CD4-positive, alpha-beta T cell (primary cell): ENCODE data around the gene PHLDA2. TPM values are rescaled to one million over a fixed set of nuclear protein-coding genes. Genes with fewer than 3 reads are reported as not detected.

Source experiments
- ATAC-seq: fragments of 200-7000 bp; cut with Tn5 transposase; one replicate; pipeline ENCODE4 v1.10.0; 2022; ENCODE audit warnings: mild to moderate bottlenecking; ENCODE audit not compliant: poor library complexity
- CTCF ChIA-PET: fragments of 350-600 bp; sonication (Branson Sonifier 250); formaldehyde crosslinking; loops from one replicate; lab custom pipeline; 2021; ENCODE audit warnings: antibody characterized with exemption, inconsistent platforms; lab: Charles Lee
- POLR2A ChIA-PET: fragments of 350-600 bp; sonication (Branson Sonifier 250); formaldehyde crosslinking; loops from one replicate; lab custom pipeline; 2021; ENCODE audit warnings: antibody characterized with exemption, inconsistent platforms; lab: Charles Lee
- DNase-seq, 14 experiments: peaks; one replicate each; pipeline ENCODE4 v3.0.0-alpha.2; 2013 to 2020; ENCODE audit warnings: mixed read lengths in 2 of 14
- H3K27ac ChIP-seq, 2 donors: one replicate each; pipeline versions ENCODE4 v1.5.1 to v1.7.0; 2013; ENCODE audit warnings: low read length in 2 of 2, low read depth in 1 of 2, mild to moderate bottlenecking in 1 of 2
- H3K27me3 ChIP-seq, 2 experiments: 1 replicate in 1 of 2; 2 replicates in 1 of 2; pipeline versions ENCODE4 v1.6.1 to v1.7.0; 2013; ENCODE audit warnings: low read length in 2 of 2, control low read depth in 1 of 2, mild to moderate bottlenecking in 1 of 2, moderate library complexity in 1 of 2; ENCODE audit not compliant: insufficient read depth in 2 of 2, control insufficient read depth in 1 of 2
- H3K36me3 ChIP-seq: one replicate; pipeline ENCODE4 v1.6.1; 2013; ENCODE audit warnings: low read length, control low read depth; ENCODE audit not compliant: insufficient read depth
- H3K4me1 ChIP-seq: one replicate; pipeline ENCODE4 v1.6.1; 2013; ENCODE audit warnings: low read length, control low read depth; ENCODE audit not compliant: insufficient read depth
- H3K4me3 ChIP-seq: one replicate; pipeline ENCODE4 v1.5.1; 2013; ENCODE audit warnings: mild to moderate bottlenecking, low read length, moderate library complexity
- H3K9me3 ChIP-seq, 2 experiments: 1 replicate in 1 of 2; 2 replicates in 1 of 2; pipeline versions ENCODE4 v1.6.1 to v1.7.0; 2013; ENCODE audit warnings: low read length in 2 of 2, mild to moderate bottlenecking in 2 of 2, control low read depth in 1 of 2, moderate library complexity in 1 of 2; ENCODE audit not compliant: control insufficient read depth in 1 of 2, insufficient read depth in 1 of 2
- H3K27ac Mint-ChIP-seq: one replicate; pipeline ENCODE4 v1.8.0; 2020; ENCODE audit warnings: mixed read lengths
- H3K27me3 Mint-ChIP-seq: one replicate; pipeline ENCODE4 v1.8.0; 2021; ENCODE audit warnings: mixed read lengths
- H3K36me3 Mint-ChIP-seq: one replicate; pipeline ENCODE4 v1.8.0; 2021; ENCODE audit warnings: low read depth, mixed read lengths
- H3K4me1 Mint-ChIP-seq: one replicate; pipeline ENCODE4 v1.8.0; 2021; ENCODE audit warnings: low read depth, mixed read lengths
- H3K4me3 Mint-ChIP-seq: one replicate; pipeline ENCODE4 v1.8.0; 2020; ENCODE audit warnings: mild to moderate bottlenecking, mixed read lengths
- H3K9me3 Mint-ChIP-seq: one replicate; pipeline ENCODE4 v1.8.0; 2020; ENCODE audit warnings: mixed read lengths
- CTCF ChIP-seq: fragments of 200-600 bp; IDR thresholded peaks from one replicate; pipeline ENCODE4 v1.8.0; 2022; ENCODE audit warnings: antibody characterized with exemption, mild to moderate bottlenecking
- intact Hi-C, 2 experiments: fragments of 100-400 bp; cut with DNase I in 1 of 2; cut with micrococcal nuclease in 1 of 2; formaldehyde crosslinking; loops; one replicate each; pipeline versions ENCODE4 v1.15.1 to v1.9.0; 2023 to 2025; cut with DNase I, micrococcal nuclease
- total RNA-seq, 174 experiments: library from RNA in 2 of 174; stranded (reverse) in 2 of 174; gene quantifications; one replicate each; pipeline ENCODE4 v1.2.3 and lab custom pipeline; 2021 to 2026

The PHLDA2 gene
- total RNA-seq, 2 experiments from 2014 or later: 1.1 to 1.3 TPM

- Mint-ChIP-seq H3K4me3 (no peak overlapping the region), H3K27me3 (no peaks in the 10 kb centered on the region), H3K4me1 (peaks cover 45% of the 10 kb centered on the region), H3K36me3 (peaks cover 37% of the 10 kb centered on the region), H3K27ac (peak overlapping the region; percentile 36), H3K9me3 (peaks cover 3% of the 10 kb centered on the region)
- Histone ChIP-seq H3K9me3 (peaks cover 4 to 8% of the 10 kb centered on the region in 2 experiments), H3K36me3 (peaks cover 26% of the 10 kb centered on the region), H3K27ac (no peak overlapping the region), H3K4me3 (no peak overlapping the region), H3K27me3 (no peaks in the 10 kb centered on the region), H3K4me1 (peaks cover 57% of the 10 kb centered on the region)
- TF ChIP-seq CTCF: no peak
- CTCF ChIA-PET: interaction anchor here (0.6 to 1.8 kb wide), 2 partner anchors 20 to 410 kb away, joined by 3 to 4 read pairs; no protein-coding TSS in a partner anchor
- POLR2A ChIA-PET: interaction anchor here (1.4 kb wide), 1 partner anchor 51 kb away, joined by 3 read pairs; no protein-coding TSS in a partner anchor
- DNase-seq (no peak), ATAC-seq (no peak)
- intact Hi-C loops: no loop called here
These were observed 13.9 kb upstream of the PHLDA2 start for GRCh38 chr11:2942872-2943710.

GRCh38 chr11:2942447-2942846 is 13.2 kb upstream of the PHLDA2 start:
- ChIA-PET CTCF (interaction anchor here (1.8 kb wide), 1 partner anchor 409 kb away, joined by 4 read pairs; no protein-coding TSS in a partner anchor), POLR2A (interaction anchor here (1.4 kb wide), 1 partner anchor 50 kb away, joined by 3 read pairs; no protein-coding TSS in a partner anchor)
- Histone ChIP-seq H3K27ac (no peak overlapping the region), H3K9me3 (peaks cover 7 to 14% of the 10 kb centered on the region in 2 experiments), H3K36me3 (peaks cover 19% of the 10 kb centered on the region), H3K27me3 (no peaks in the 10 kb centered on the region), H3K4me1 (peaks cover 53% of the 10 kb centered on the region), H3K4me3 (no peak overlapping the region)
- Mint-ChIP-seq H3K36me3 (peaks cover 32% of the 10 kb centered on the region), H3K4me1 (peaks cover 38% of the 10 kb centered on the region), H3K27ac (no peak overlapping the region), H3K4me3 (no peak overlapping the region), H3K27me3 (no peaks in the 10 kb centered on the region), H3K9me3 (peaks cover 6% of the 10 kb centered on the region)
- DNase-seq: no peak
- no peak for ATAC-seq
- no peak for TF ChIP-seq CTCF
- intact Hi-C loops: no loop called here

GRCh38 chr11:2940921-2941821 is 12.0 kb upstream of the PHLDA2 start:
- Histone ChIP-seq H3K4me1 (peaks cover 43% of the 10 kb centered on the region), H3K27me3 (no peaks in the 10 kb centered on the region), H3K36me3 (peaks cover 15% of the 10 kb centered on the region), H3K27ac (no peak overlapping the region), H3K4me3 (no peak overlapping the region), H3K9me3 (peaks cover 13 to 15% of the 10 kb centered on the region in 2 experiments)
- POLR2A ChIA-PET: interaction anchor here (0.5 to 1.1 kb wide), 3 partner anchors 48 to 81 kb away, joined by 3 to 4 read pairs (median 3); no protein-coding TSS in a partner anchor
- intact Hi-C loops: no loop called here
- no peak for TF ChIP-seq CTCF
- H3K36me3 Mint-ChIP-seq: peaks cover 27% of the 10 kb centered on the region
- DNase-seq (peak in 1 of 14 experiments; percentile 31), ATAC-seq (no peak)
- peaks cover 8% of the 10 kb centered on the region for H3K9me3 Mint-ChIP-seq
- no peak overlapping the region for H3K4me3 Mint-ChIP-seq
- H3K27ac Mint-ChIP-seq: peak overlapping the region; percentile 67
- H3K27me3 Mint-ChIP-seq: no peaks in the 10 kb centered on the region
- peaks cover 26% of the 10 kb centered on the region for H3K4me1 Mint-ChIP-seq
- CTCF ChIA-PET: interaction anchor here (0.6 to 1.8 kb wide), 2 partner anchors 49 to 408 kb away, joined by 3 to 4 read pairs; no protein-coding TSS in a partner anchor
